ENCODE measurements around the gene PIGZ.

DNA sequence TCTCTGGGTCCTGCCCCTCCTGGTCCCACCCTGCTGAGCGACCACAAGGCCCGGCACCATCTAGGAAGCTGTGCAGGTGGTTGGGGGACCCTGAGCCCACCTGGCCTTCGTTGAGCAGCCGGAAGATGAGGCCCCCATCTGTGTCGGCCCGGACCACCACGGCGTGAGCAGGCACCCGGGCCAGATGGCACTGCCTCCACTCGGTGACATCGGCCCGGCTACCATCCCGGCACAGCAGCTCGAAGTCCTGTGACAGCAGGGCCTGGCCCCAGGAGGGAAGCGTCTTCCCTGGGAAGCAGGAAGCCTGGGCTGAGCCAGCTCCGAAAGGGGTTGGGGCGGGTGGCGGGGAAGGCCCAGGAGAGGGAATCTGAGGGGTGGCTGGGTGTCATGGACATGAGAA lies 48.4 kb upstream of the PIGZ start:
- TF ChIP-seq, protein P1, sequence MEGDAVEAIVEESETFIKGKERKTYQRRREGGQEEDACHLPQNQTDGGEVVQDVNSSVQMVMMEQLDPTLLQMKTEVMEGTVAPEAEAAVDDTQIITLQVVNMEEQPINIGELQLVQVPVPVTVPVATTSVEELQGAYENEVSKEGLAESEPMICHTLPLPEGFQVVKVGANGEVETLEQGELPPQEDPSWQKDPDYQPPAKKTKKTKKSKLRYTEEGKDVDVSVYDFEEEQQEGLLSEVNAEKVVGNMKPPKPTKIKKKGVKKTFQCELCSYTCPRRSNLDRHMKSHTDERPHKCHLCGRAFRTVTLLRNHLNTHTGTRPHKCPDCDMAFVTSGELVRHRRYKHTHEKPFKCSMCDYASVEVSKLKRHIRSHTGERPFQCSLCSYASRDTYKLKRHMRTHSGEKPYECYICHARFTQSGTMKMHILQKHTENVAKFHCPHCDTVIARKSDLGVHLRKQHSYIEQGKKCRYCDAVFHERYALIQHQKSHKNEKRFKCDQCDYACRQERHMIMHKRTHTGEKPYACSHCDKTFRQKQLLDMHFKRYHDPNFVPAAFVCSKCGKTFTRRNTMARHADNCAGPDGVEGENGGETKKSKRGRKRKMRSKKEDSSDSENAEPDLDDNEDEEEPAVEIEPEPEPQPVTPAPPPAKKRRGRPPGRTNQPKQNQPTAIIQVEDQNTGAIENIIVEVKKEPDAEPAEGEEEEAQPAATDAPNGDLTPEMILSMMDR (IDR thresholded peaks at IDR 0.05; ENCODE audit: poor library complexity), result no peak
- TF ChIP-seq EZH2 (IDR thresholded peaks at IDR 0.05; ENCODE audit: borderline replicate concordance) (no peak), EZH2phosphoT487 (IDR thresholded peaks at IDR 0.05; ENCODE audit: low read depth, severe bottlenecking, unreplicated experiment) (no peak)

Measured in hepatocyte (in vitro differentiated cells).